Nephron (organoid): Measurements from ENCODE around the gene SLCO2B1.

ENCODE experiments used
- H3K27ac Mint-ChIP-seq, 3 experiments: 2 replicates each; pipeline ENCODE4 v1.8.0; 2020; ENCODE audit warnings: mixed read lengths in 3 of 3, mild to moderate bottlenecking in 2 of 3, moderate library complexity in 1 of 3
- H3K27me3 Mint-ChIP-seq: 2 replicates; pipeline ENCODE4 v1.8.0; 2021; ENCODE audit warnings: low read depth, mild to moderate bottlenecking, moderate library complexity, mixed read lengths
- H3K36me3 Mint-ChIP-seq: 2 replicates; pipeline ENCODE4 v1.8.0; 2020; ENCODE audit warnings: low read depth, mixed read lengths
- H3K4me1 Mint-ChIP-seq: 2 replicates; pipeline ENCODE4 v1.8.0; 2020; ENCODE audit warnings: mixed read lengths
- H3K4me3 Mint-ChIP-seq, 3 experiments: 2 replicates each; pipeline ENCODE4 v1.8.0; 2020; ENCODE audit warnings: mild to moderate bottlenecking in 3 of 3, mixed read lengths in 3 of 3, moderate library complexity in 2 of 3
- H3K9me3 Mint-ChIP-seq: 2 replicates; pipeline ENCODE4 v1.8.0; 2020; ENCODE audit warnings: mixed read lengths
- TF ChIP-seq, protein P1 (sequence below), 3 experiments: fragments of 200-600 bp; sonication (generic); IDR thresholded peaks; one replicate each; pipeline ENCODE4 v1.5.0; 2021; ENCODE audit warnings: antibody characterized with exemption in 3 of 3; ENCODE audit not compliant: unreplicated experiment in 3 of 3

Gene SLCO2B1

DNA sequence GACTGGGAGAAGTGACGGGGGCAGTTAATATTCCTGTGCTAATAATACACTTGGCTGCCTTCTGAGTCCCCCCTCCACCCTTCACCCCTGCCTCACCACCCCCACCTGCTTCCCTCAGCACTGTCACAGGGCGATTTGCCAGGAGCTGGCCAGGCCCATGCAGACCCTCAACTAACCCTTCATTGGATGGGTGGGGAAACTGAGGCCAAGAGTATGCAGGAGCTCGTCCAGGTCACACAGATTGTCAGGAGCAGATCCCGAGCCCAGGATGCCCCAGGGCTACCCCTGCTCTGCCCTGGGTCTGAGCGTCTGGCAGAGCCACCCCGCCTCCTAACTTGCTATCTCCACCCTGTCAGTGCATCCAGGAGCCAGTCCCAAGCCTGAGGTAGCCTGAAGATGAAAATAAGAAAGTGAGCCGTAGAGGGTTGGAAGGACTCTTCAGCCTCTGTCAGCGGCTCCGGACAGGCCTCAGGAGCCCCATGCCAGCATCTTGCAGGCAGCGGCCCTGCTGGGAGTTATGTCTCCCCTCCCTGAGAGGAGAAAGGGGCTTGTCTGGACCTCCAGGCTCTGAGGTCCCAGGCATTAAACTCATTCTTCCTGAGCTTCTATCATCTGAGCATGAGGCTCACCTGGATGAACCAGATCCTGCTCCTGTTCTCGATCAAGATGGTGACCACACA, 95.9 kb downstream of the SLCO2B1 start:
- no peak overlapping the region for H3K4me3 Mint-ChIP-seq
- peaks cover 77% of the 10 kb centered on the region for H3K27me3 Mint-ChIP-seq
- TF ChIP-seq, protein P1, sequence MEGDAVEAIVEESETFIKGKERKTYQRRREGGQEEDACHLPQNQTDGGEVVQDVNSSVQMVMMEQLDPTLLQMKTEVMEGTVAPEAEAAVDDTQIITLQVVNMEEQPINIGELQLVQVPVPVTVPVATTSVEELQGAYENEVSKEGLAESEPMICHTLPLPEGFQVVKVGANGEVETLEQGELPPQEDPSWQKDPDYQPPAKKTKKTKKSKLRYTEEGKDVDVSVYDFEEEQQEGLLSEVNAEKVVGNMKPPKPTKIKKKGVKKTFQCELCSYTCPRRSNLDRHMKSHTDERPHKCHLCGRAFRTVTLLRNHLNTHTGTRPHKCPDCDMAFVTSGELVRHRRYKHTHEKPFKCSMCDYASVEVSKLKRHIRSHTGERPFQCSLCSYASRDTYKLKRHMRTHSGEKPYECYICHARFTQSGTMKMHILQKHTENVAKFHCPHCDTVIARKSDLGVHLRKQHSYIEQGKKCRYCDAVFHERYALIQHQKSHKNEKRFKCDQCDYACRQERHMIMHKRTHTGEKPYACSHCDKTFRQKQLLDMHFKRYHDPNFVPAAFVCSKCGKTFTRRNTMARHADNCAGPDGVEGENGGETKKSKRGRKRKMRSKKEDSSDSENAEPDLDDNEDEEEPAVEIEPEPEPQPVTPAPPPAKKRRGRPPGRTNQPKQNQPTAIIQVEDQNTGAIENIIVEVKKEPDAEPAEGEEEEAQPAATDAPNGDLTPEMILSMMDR (IDR thresholded peaks at IDR 0.05; ENCODE audit: unreplicated experiment in 3 of 3): no peak
- H3K36me3 Mint-ChIP-seq: no peaks in the 10 kb centered on the region
- no peak overlapping the region for H3K27ac Mint-ChIP-seq
- H3K9me3 Mint-ChIP-seq: no peaks in the 10 kb centered on the region
- no peaks in the 10 kb centered on the region for H3K4me1 Mint-ChIP-seq

DNA sequence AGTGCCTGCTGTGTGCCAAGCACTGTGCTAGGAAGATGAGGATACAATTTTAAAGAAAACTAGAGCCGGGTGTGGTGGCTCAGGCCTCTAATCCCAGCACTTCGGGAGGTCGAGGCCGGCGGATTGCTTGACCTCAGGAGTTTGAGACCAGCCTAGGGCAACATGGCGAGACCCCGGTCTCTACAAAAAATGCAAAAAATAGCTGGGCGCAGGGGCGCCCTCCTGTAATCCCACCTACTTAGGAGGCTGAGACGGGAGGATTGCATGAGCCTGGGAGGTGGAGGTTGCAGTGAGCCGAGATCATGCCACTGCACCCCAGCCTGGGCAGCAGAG, 98.0 kb downstream of the SLCO2B1 start:
- H3K27me3 Mint-ChIP-seq: peaks cover 56% of the 10 kb centered on the region
- H3K4me1 Mint-ChIP-seq: no peaks in the 10 kb centered on the region
- TF ChIP-seq, protein P1 (IDR thresholded peaks at IDR 0.05; ENCODE audit: unreplicated experiment in 3 of 3): peak in 1 of 3 experiments; percentile 35
- peaks cover 3% of the 10 kb centered on the region for H3K9me3 Mint-ChIP-seq
- no peaks in the 10 kb centered on the region for H3K36me3 Mint-ChIP-seq
- no peak overlapping the region for H3K4me3 Mint-ChIP-seq
- H3K27ac Mint-ChIP-seq: no peak overlapping the region

DNA sequence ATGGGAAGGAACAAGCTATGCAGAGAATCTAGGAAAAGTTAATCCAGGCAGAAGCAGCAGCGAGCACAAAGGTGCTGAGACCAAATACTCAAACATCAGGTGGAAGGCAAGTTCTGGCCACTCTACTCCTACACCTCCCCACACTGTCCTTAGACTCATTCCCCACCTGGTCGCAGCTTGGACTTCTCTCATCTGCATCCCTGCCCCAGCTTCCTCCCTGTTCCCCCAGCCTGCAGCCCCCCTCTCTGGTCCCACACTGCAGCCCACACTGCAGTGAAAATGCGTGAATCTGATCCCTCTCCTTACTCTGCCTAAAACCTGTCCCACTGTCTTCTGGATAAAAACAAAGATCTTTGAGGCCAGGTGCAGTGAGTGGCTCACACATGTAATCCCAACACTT, 98.8 kb downstream of the SLCO2B1 start:
- H3K4me3 Mint-ChIP-seq: no peak overlapping the region
- no peak overlapping the region for H3K27ac Mint-ChIP-seq
- H3K9me3 Mint-ChIP-seq: peaks cover 6% of the 10 kb centered on the region
- H3K27me3 Mint-ChIP-seq: peaks cover 48% of the 10 kb centered on the region
- H3K4me1 Mint-ChIP-seq: no peaks in the 10 kb centered on the region
- TF ChIP-seq, protein P1 (IDR thresholded peaks at IDR 0.05; ENCODE audit: unreplicated experiment in 3 of 3): no peak
- H3K36me3 Mint-ChIP-seq: no peaks in the 10 kb centered on the region

DNA sequence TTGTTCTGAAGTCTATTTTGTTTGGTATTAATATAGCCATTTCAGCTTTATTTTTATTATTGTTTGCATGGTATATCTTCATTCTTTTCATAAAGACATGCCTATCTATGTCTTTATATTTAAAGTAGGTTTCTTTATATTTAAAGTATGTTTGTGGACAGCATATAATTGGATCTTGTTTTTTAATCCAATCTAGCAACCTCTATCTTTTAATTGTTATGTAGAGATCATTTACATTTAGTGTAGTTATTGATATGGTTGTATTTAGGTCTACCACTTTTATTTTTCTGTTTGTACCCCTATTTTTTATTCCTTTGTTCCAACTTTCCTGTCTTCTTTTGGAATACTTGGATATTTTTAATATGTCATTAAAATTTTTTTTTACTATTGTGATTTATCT, 103.4 kb downstream of the SLCO2B1 start:
- TF ChIP-seq, protein P1 (IDR thresholded peaks at IDR 0.05; ENCODE audit: unreplicated experiment in 3 of 3): no peak
- no peak overlapping the region for H3K27ac Mint-ChIP-seq
- H3K27me3 Mint-ChIP-seq: peaks cover 32% of the 10 kb centered on the region
- H3K4me3 Mint-ChIP-seq: no peak overlapping the region
- H3K9me3 Mint-ChIP-seq: peaks cover 11% of the 10 kb centered on the region
- H3K4me1 Mint-ChIP-seq: no peaks in the 10 kb centered on the region
- no peaks in the 10 kb centered on the region for H3K36me3 Mint-ChIP-seq
